ENCODE data around the gene HOXB8. TPM values are rescaled to one million over a fixed set of nuclear protein-coding genes. Genes with fewer than 3 reads are reported as not detected.
A peak's percentile ranks its signal among the peaks of the same experiment; 100 is the strongest.

HOXB8 gene
- total and polyA plus RNA-seq, 10 of the 15 experiments (the other 5 are each of a cell fraction or from before 2014, with no cell fraction given): 0.21 TPM; not detected in 9

- Histone ChIP-seq H3K4me3 (peak overlapping the region; percentile 3; the same call in 1 of the 2 replicates), H3K27me3 (replicated peaks in 1 of 2; ENCODE audit: control insufficient read depth in 2 of 2, insufficient read depth in 2 of 2, low read length in 1 of 2) (peaks cover 8 to 9% of the 10 kb centered on the region in 2 experiments), H3K4me2 (ENCODE audit: control insufficient read depth, insufficient read depth) (peak overlapping the region; percentile 65), H4K20me1 (ENCODE audit: control insufficient read depth, insufficient read depth) (no peaks in the 10 kb centered on the region), H3K36me3 (ENCODE audit: control insufficient read depth in 2 of 2, insufficient read depth in 2 of 2, low read length in 1 of 2) (no peaks in the 10 kb centered on the region), H3K9me3 (replicated peaks; ENCODE audit: control insufficient read depth, insufficient read depth, low read length) (no peaks in the 10 kb centered on the region), H3K27ac (ENCODE audit: control insufficient read depth, insufficient read depth) (no peak overlapping the region), H3K9ac (ENCODE audit: control insufficient read depth, insufficient read depth, low read length) (no peak overlapping the region), H3K79me2 (ENCODE audit: control insufficient read depth, insufficient read depth, low read length) (no peaks in the 10 kb centered on the region), H2AFZ (ENCODE audit: control insufficient read depth, low read depth, low read length) (peak overlapping the region; percentile 46), H3K4me1 (ENCODE audit: control insufficient read depth, insufficient read depth, low read length) (peaks cover 7% of the 10 kb centered on the region)
- no peak for TF ChIP-seq EZH2 (IDR thresholded peaks at IDR 0.05; ENCODE audit: borderline replicate concordance, control insufficient read depth, low read depth, low read length)
- peak; percentile 78 for TF ChIP-seq HDAC6 (IDR thresholded peaks at IDR 0.05; ENCODE audit: unreplicated experiment)
- TF ChIP-seq BRCA1 (IDR thresholded peaks at IDR 0.05; ENCODE audit: low read depth, low read length): no peak
- TF ChIP-seq IKZF1 (conservative IDR thresholded peaks at IDR 0.05): peak; percentile 60
- no peak for TF ChIP-seq REST (IDR thresholded peaks at IDR 0.05; ENCODE audit: low read depth, low read length)
- TF ChIP-seq SUZ12 (IDR thresholded peaks at IDR 0.05; ENCODE audit: unreplicated experiment): peak; percentile 78
- TF ChIP-seq DPF2 (IDR thresholded peaks at IDR 0.05): 0 out of 2 replicates have a peak, but pooled peaks have one; percentile 39
- TF ChIP-seq, protein P1, sequence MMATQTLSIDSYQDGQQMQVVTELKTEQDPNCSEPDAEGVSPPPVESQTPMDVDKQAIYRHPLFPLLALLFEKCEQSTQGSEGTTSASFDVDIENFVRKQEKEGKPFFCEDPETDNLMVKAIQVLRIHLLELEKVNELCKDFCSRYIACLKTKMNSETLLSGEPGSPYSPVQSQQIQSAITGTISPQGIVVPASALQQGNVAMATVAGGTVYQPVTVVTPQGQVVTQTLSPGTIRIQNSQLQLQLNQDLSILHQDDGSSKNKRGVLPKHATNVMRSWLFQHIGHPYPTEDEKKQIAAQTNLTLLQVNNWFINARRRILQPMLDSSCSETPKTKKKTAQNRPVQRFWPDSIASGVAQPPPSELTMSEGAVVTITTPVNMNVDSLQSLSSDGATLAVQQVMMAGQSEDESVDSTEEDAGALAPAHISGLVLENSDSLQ (IDR thresholded peaks at IDR 0.05): peak; percentile 82
- FAIRE-seq (no peak), DNase-seq (ENCODE audit: low read depth, low spot score) (no peak), ATAC-seq (peak; percentile 82)
- RAD21 ChIA-PET (ENCODE audit: unreplicated experiment): no interaction called here
- 6% methylated on average over 77 of the region's 80 CpGs for WGBS (ENCODE audit: insufficient coverage, insufficient replicate concordance, low lambda C conversion rate, missing lambda C conversion rate)
- POLR2A ChIA-PET: no interaction called here
- intact Hi-C loops (cut with micrococcal nuclease; ENCODE audit: unreplicated experiment) (no loop called here), in situ Hi-C loops (cut with MboI) (no loop called here)
- SMC1A ChIA-PET (ENCODE audit: uncharacterized antibody, unreplicated experiment): no interaction called here
- CTCF ChIA-PET: interaction anchor here (1.1 to 1.8 kb wide), 3 partner anchors 10 to 32 kb away, joined by 4 to 10 read pairs (median 9); no protein-coding TSS in a partner anchor
- no TSS peak for BruUV-seq (replicated peaks)
Observed at GRCh38 chr17:48646183-48647102, 31.4 kb upstream of the HOXB8 start.
